H1 (cell line): ENCODE data around the gene TGM1. TPM values are rescaled to one million over a fixed set of nuclear protein-coding genes. Genes with fewer than 3 reads are reported as not detected.

Source experiments
- PHF8 ChIP-seq: fragments of 200-600 bp; sonication (generic); conservative IDR thresholded peaks from 2 replicates; pipeline ENCODE4 v1.7.1; 2012; ENCODE audit warnings: low read depth, mild to moderate bottlenecking, inconsistent platforms, low read length, moderate library complexity
- polyA plus RNA-seq, 7 experiments: library from polyadenylated mRNA; depleted of rRNA in 3 of 7; stranded (reverse) in 5 of 7; unstranded in 2 of 7; fragments of >200 nt in 5 of 7; fragments of 200-250 nt in 2 of 7; gene quantifications; 1 replicate in 5 of 7; 2 replicates in 1 of 7; 4 replicates in 1 of 7; pipeline versions ENCODE4 v1.2.1 to v1.2.3, GENCODE V29; 2011 to 2013; ENCODE audit warnings: missing spikeins in 2 of 7, mixed read lengths in 2 of 7
- total RNA-seq: library from RNA; stranded (reverse); fragmentation: NEBNext Ultra II Directional; extraction: Animal tissue kit (Norgen Biotek cat#: 25700); gene quantifications from 2 replicates; pipeline ENCODE4 v1.2.1, GENCODE V29; 2021

TGM1 gene
- total and polyA plus RNA-seq, 2 of the 8 experiments (the other 6 are each of a cell fraction or from before 2014, with no cell fraction given) = 1.8 to 2.2 TPM

DNA sequence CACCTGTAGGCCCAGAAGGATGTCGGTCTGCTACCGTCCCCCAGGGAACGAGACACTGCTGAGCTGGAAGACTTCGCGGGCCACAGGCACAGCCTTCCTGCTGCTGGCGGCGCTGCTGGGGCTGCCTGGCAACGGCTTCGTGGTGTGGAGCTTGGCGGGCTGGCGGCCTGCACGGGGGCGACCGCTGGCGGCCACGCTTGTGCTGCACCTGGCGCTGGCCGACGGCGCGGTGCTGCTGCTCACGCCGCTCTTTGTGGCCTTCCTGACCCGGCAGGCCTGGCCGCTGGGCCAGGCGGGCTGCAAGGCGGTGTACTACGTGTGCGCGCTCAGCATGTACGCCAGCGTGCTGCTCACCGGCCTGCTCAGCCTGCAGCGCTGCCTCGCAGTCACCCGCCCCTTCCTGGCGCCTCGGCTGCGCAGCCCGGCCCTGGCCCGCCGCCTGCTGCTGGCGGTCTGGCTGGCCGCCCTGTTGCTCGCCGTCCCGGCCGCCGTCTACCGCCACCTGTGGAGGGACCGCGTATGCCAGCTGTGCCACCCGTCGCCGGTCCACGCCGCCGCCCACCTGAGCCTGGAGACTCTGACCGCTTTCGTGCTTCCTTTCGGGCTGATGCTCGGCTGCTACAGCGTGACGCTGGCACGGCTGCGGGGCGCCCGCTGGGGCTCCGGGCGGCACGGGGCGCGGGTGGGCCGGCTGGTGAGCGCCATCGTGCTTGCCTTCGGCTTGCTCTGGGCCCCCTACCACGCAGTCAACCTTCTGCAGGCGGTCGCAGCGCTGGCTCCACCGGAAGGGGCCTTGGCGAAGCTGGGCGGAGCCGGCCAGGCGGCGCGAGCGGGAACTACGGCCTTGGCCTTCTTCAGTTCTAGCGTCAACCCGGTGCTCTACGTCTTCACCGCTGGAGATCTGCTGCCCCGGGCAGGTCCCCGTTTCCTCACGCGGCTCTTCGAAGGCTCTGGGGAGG lies 47.9 kb upstream of the TGM1 start, which contains the start of gene LTB4R (continued):
- no peak for TF ChIP-seq PHF8
- TF ChIP-seq, all 59 proteins: peak for 0
